CD8-positive, alpha-beta memory T cell (primary cell): ENCODE results near the gene DACT1. TPM values are rescaled to one million over a fixed set of nuclear protein-coding genes. Genes with fewer than 3 reads are reported as not detected.

Experiments used
- CTCF ChIA-PET: fragments of 350-600 bp; sonication (Branson Sonifier 250); formaldehyde crosslinking; loops from one replicate; lab custom pipeline; 2021; ENCODE audit warnings: antibody characterized with exemption; lab: Charles Lee
- POLR2A ChIA-PET: fragments of 350-600 bp; sonication (Branson Sonifier 250); formaldehyde crosslinking; loops from one replicate; lab custom pipeline; 2021; ENCODE audit warnings: antibody characterized with exemption; lab: Charles Lee
- DNase-seq, 5 donors: peaks; one replicate each; pipeline versions ENCODE4 v3.0.0 to v3.0.0-alpha.2; 2020 to 2022; ENCODE audit warnings: mixed read lengths in 1 of 5
- H3K27ac ChIP-seq: one replicate; pipeline ENCODE4 v1.7.0; 2013; ENCODE audit warnings: low read depth, mild to moderate bottlenecking, low read length, moderate library complexity
- H3K27me3 ChIP-seq: 2 replicates; pipeline ENCODE4 v1.7.0; 2013; ENCODE audit warnings: low read length, mild to moderate bottlenecking; ENCODE audit not compliant: insufficient read depth, poor library complexity, severe bottlenecking
- H3K36me3 ChIP-seq: 2 replicates; pipeline ENCODE4 v1.7.0; 2013; ENCODE audit warnings: mild to moderate bottlenecking, low read length, moderate library complexity; ENCODE audit not compliant: insufficient read depth
- H3K4me1 ChIP-seq: 2 replicates; pipeline ENCODE4 v1.7.0; 2013; ENCODE audit warnings: mild to moderate bottlenecking, low read length, moderate library complexity; ENCODE audit not compliant: insufficient read depth
- H3K4me3 ChIP-seq: 2 replicates; pipeline ENCODE4 v1.7.0; 2013; ENCODE audit warnings: mild to moderate bottlenecking, low read length
- H3K9me3 ChIP-seq: 2 replicates; pipeline ENCODE4 v1.7.0; 2013; ENCODE audit warnings: mild to moderate bottlenecking, low read length
- H3K27ac Mint-ChIP-seq, 8 donors: one replicate each; pipeline ENCODE4 v1.8.0; 2020 to 2021; ENCODE audit warnings: mixed read lengths in 8 of 8, mild to moderate bottlenecking in 6 of 8, inconsistent platforms in 3 of 8, moderate library complexity in 3 of 8
- H3K27me3 Mint-ChIP-seq, 2 donors: one replicate each; pipeline ENCODE4 v1.8.0; 2020 to 2021; ENCODE audit warnings: mixed read lengths in 2 of 2, mild to moderate bottlenecking in 1 of 2, moderate library complexity in 1 of 2
- H3K36me3 Mint-ChIP-seq, 3 donors: one replicate each; pipeline ENCODE4 v1.8.0; 2020 to 2021; ENCODE audit warnings: mixed read lengths in 3 of 3, inconsistent platforms in 1 of 3, mild to moderate bottlenecking in 1 of 3
- H3K4me1 Mint-ChIP-seq, 3 donors: one replicate each; pipeline ENCODE4 v1.8.0; 2020 to 2021; ENCODE audit warnings: mixed read lengths in 3 of 3, inconsistent platforms in 1 of 3, mild to moderate bottlenecking in 1 of 3
- H3K4me3 Mint-ChIP-seq, 7 donors: one replicate each; pipeline ENCODE4 v1.8.0; 2020 to 2021; ENCODE audit warnings: mixed read lengths in 7 of 7, mild to moderate bottlenecking in 6 of 7, moderate library complexity in 4 of 7, inconsistent platforms in 2 of 7
- H3K9me3 Mint-ChIP-seq, 5 donors: one replicate each; pipeline ENCODE4 v1.8.0; 2020 to 2022; ENCODE audit warnings: mixed read lengths in 5 of 5, mild to moderate bottlenecking in 3 of 5, moderate library complexity in 2 of 5, inconsistent platforms in 1 of 5
- polyA plus RNA-seq: library from polyadenylated mRNA; unstranded; fragments of 300-500 nt; fragmentation: Illumina TruSeq; gene quantifications from one replicate; pipeline ENCODE4 v1.2.3, GENCODE V29; 2021
- total RNA-seq, 2 experiments: library from RNA; stranded (reverse); gene quantifications; one replicate each; pipeline ENCODE4 v1.2.3, GENCODE V29; 2021

The DACT1 gene
- total and polyA plus RNA-seq, 3 experiments from 2014 or later, result 0.12 to 0.42 (median 0.15) TPM

- peak overlapping the region in 1 of 8 donors; percentile 76 for H3K27ac Mint-ChIP-seq
- H3K9me3 Mint-ChIP-seq, result no peaks in the 10 kb centered on the region
- no peaks in the 10 kb centered on the region for H3K36me3 Mint-ChIP-seq
- H3K36me3 ChIP-seq, result no peaks in the 10 kb centered on the region
- ChIA-PET POLR2A (no interaction called here), CTCF (interaction anchor here (0.7 kb wide), 1 partner anchor 162 kb away, joined by 3 read pairs; no protein-coding TSS in a partner anchor)
- H3K27ac ChIP-seq, result no peak overlapping the region
- no peaks in the 10 kb centered on the region for H3K4me1 Mint-ChIP-seq
- H3K4me3 Mint-ChIP-seq, result no peak overlapping the region
- no peak for DNase-seq
- peaks cover 8 to 14% of the 10 kb centered on the region in 2 donors for H3K27me3 Mint-ChIP-seq
- H3K4me1 ChIP-seq, result no peaks in the 10 kb centered on the region
- no peak overlapping the region for H3K4me3 ChIP-seq
- no peaks in the 10 kb centered on the region for H3K9me3 ChIP-seq
- no peaks in the 10 kb centered on the region for H3K27me3 ChIP-seq
These were observed 8.5 kb upstream of the DACT1 start for GRCh38 chr14:58629281-58629680.

GRCh38 chr14:58631732-58632131, 6.0 kb upstream of the DACT1 start:
- H3K4me3 Mint-ChIP-seq, result no peak overlapping the region
- no peak overlapping the region for H3K27ac ChIP-seq
- H3K36me3 Mint-ChIP-seq, result no peaks in the 10 kb centered on the region
- no peaks in the 10 kb centered on the region for H3K36me3 ChIP-seq
- POLR2A ChIA-PET, result no interaction called here
- peaks cover 2% of the 10 kb centered on the region for H3K4me1 ChIP-seq
- no peaks in the 10 kb centered on the region for H3K4me1 Mint-ChIP-seq
- peaks cover 18 to 31% of the 10 kb centered on the region in 2 donors for H3K27me3 Mint-ChIP-seq
- no peak for DNase-seq
- CTCF ChIA-PET, result no interaction called here
- no peak overlapping the region for H3K27ac Mint-ChIP-seq
- H3K4me3 ChIP-seq, result no peak overlapping the region
- no peaks in the 10 kb centered on the region for H3K9me3 ChIP-seq
- no peaks in the 10 kb centered on the region for H3K9me3 Mint-ChIP-seq
- no peaks in the 10 kb centered on the region for H3K27me3 ChIP-seq

GRCh38 chr14:58633831-58634230, 3.9 kb upstream of the DACT1 start:
- Mint-ChIP-seq H3K4me3 (no peak overlapping the region), H3K27me3 (peaks cover 24 to 45% of the 10 kb centered on the region in 2 donors), H3K27ac (no peak overlapping the region), H3K4me1 (peaks cover 8 to 12% (median 9%) of the 10 kb centered on the region in 3 donors), H3K9me3 (no peaks in the 10 kb centered on the region), H3K36me3 (no peaks in the 10 kb centered on the region)
- Histone ChIP-seq H3K27ac (no peak overlapping the region), H3K27me3 (no peaks in the 10 kb centered on the region), H3K9me3 (no peaks in the 10 kb centered on the region), H3K4me1 (peaks cover 6% of the 10 kb centered on the region), H3K4me3 (no peak overlapping the region), H3K36me3 (no peaks in the 10 kb centered on the region)
- DNase-seq, result no peak
- ChIA-PET CTCF (no interaction called here), POLR2A (no interaction called here)

- Mint-ChIP-seq H3K4me3 (no peak overlapping the region), H3K27ac (no peak overlapping the region), H3K9me3 (no peaks in the 10 kb centered on the region), H3K27me3 (peaks cover 31 to 52% of the 10 kb centered on the region in 2 donors), H3K36me3 (no peaks in the 10 kb centered on the region), H3K4me1 (peaks cover 10 to 17% (median 16%) of the 10 kb centered on the region in 3 donors)
- no peaks in the 10 kb centered on the region for H3K9me3 ChIP-seq
- ChIA-PET CTCF (no interaction called here), POLR2A (no interaction called here)
- no peak for DNase-seq
- H3K27me3 ChIP-seq, result no peaks in the 10 kb centered on the region
- H3K4me1 ChIP-seq, result peaks cover 6% of the 10 kb centered on the region
- no peaks in the 10 kb centered on the region for H3K36me3 ChIP-seq
- no peak overlapping the region for H3K27ac ChIP-seq
- H3K4me3 ChIP-seq, result no peak overlapping the region
These were observed 3.2 kb upstream of the DACT1 start for GRCh38 chr14:58634406-58635090.

- POLR2A ChIA-PET, result no interaction called here
- H3K9me3 Mint-ChIP-seq, result no peaks in the 10 kb centered on the region
- H3K27me3 ChIP-seq, result no peaks in the 10 kb centered on the region
- H3K4me1 Mint-ChIP-seq, result peaks cover 10 to 17% (median 17%) of the 10 kb centered on the region in 3 donors
- CTCF ChIA-PET, result no interaction called here
- H3K4me1 ChIP-seq, result peaks cover 6% of the 10 kb centered on the region
- H3K9me3 ChIP-seq, result no peaks in the 10 kb centered on the region
- peaks cover 32 to 59% of the 10 kb centered on the region in 2 donors for H3K27me3 Mint-ChIP-seq
- peak overlapping the region in 1 of 8 donors; percentile 34 for H3K27ac Mint-ChIP-seq
- H3K4me3 Mint-ChIP-seq, result peak overlapping the region in 1 of 7 donors; percentile 49
- no peak for DNase-seq
- H3K36me3 Mint-ChIP-seq, result no peaks in the 10 kb centered on the region
- H3K36me3 ChIP-seq, result no peaks in the 10 kb centered on the region
- H3K4me3 ChIP-seq, result no peak overlapping the region
- no peak overlapping the region for H3K27ac ChIP-seq
These were observed 2.5 kb upstream of the DACT1 start for GRCh38 chr14:58635091-58635830.

GRCh38 chr14:58636129-58636528, 1.6 kb upstream of the DACT1 start:
- H3K4me1 Mint-ChIP-seq, result peaks cover 10 to 17% (median 17%) of the 10 kb centered on the region in 3 donors
- H3K27ac ChIP-seq, result no peak overlapping the region
- ChIA-PET CTCF (no interaction called here), POLR2A (no interaction called here)
- H3K27me3 Mint-ChIP-seq, result peaks cover 38 to 67% of the 10 kb centered on the region in 2 donors
- H3K9me3 ChIP-seq, result no peaks in the 10 kb centered on the region
- H3K27ac Mint-ChIP-seq, result no peak overlapping the region
- H3K27me3 ChIP-seq, result no peaks in the 10 kb centered on the region
- no peaks in the 10 kb centered on the region for H3K9me3 Mint-ChIP-seq
- DNase-seq, result no peak
- H3K36me3 ChIP-seq, result no peaks in the 10 kb centered on the region
- H3K36me3 Mint-ChIP-seq, result no peaks in the 10 kb centered on the region
- H3K4me3 Mint-ChIP-seq, result peak overlapping the region in 3 of 7 donors; percentile 3 to 89 (median 30)
- peaks cover 13% of the 10 kb centered on the region for H3K4me1 ChIP-seq
- no peak overlapping the region for H3K4me3 ChIP-seq

- H3K9me3 Mint-ChIP-seq, result no peaks in the 10 kb centered on the region
- CTCF ChIA-PET, result no interaction called here
These were observed 747 bp upstream of the DACT1 start for GRCh38 chr14:58637040-58637390.

More at GRCh38 chr14:58637040-58637390, 747 bp upstream of the DACT1 start:
- Mint-ChIP-seq H3K4me1 (peaks cover 10 to 17% (median 17%) of the 10 kb centered on the region in 3 donors), H3K27ac (peak overlapping the region in 1 of 8 donors; percentile 44), H3K4me3 (peak overlapping the region; percentile 60 to 90 (median 83)), H3K27me3 (peaks cover 34 to 70% of the 10 kb centered on the region in 2 donors), H3K36me3 (no peaks in the 10 kb centered on the region)
- POLR2A ChIA-PET, result no interaction called here
- no peaks in the 10 kb centered on the region for H3K9me3 ChIP-seq
- H3K4me3 ChIP-seq, result peak overlapping the region; percentile 66
- H3K27ac ChIP-seq, result no peak overlapping the region
- no peaks in the 10 kb centered on the region for H3K27me3 ChIP-seq
- H3K4me1 ChIP-seq, result peaks cover 15% of the 10 kb centered on the region
- DNase-seq, result no peak
- no peaks in the 10 kb centered on the region for H3K36me3 ChIP-seq
